Ectodermal cell (in vitro differentiated cells): ENCODE results near the gene ARHGDIB.

ENCODE experiments used
- H3K27ac ChIP-seq: 2 replicates; pipeline ENCODE4 v1.7.0; 2013; ENCODE audit warnings: mild to moderate bottlenecking, low read depth, low read length; ENCODE audit not compliant: insufficient read depth, poor library complexity, severe bottlenecking
- H3K27me3 ChIP-seq: 2 replicates; pipeline ENCODE4 v1.7.0; 2013; ENCODE audit warnings: mild to moderate bottlenecking, low read length; ENCODE audit not compliant: insufficient read depth, control insufficient read depth, poor library complexity, severe bottlenecking
- H3K36me3 ChIP-seq: one replicate; pipeline ENCODE4 v1.7.0; 2013; ENCODE audit warnings: low read length; ENCODE audit not compliant: control insufficient read depth, insufficient read depth
- H3K4me1 ChIP-seq: one replicate; pipeline ENCODE4 v1.7.0; 2013; ENCODE audit warnings: low read length; ENCODE audit not compliant: control insufficient read depth, insufficient read depth
- H3K4me3 ChIP-seq: 2 replicates; pipeline ENCODE4 v1.7.0; 2013; ENCODE audit warnings: low read depth, low read length, control low read depth; ENCODE audit not compliant: insufficient read depth
- H3K9me3 ChIP-seq: 2 replicates; pipeline ENCODE4 v1.7.0; 2013; ENCODE audit warnings: mild to moderate bottlenecking, low read length, moderate library complexity; ENCODE audit not compliant: control insufficient read depth
- WGBS, 2 experiments: methylation state at CpG; one replicate each; pipeline ENCODE4 v1.1.7; 2013; ENCODE audit warnings: missing lambda C conversion rate in 2 of 2; 5-methylcytosine and 5-hydroxymethylcytosine counted together

The ARHGDIB gene

GRCh38 chr12:14934511-14934910, 26.9 kb downstream of the ARHGDIB start:
- H3K4me3 ChIP-seq = no peak overlapping the region
- H3K4me1 ChIP-seq = no peaks in the 10 kb centered on the region
- no peaks in the 10 kb centered on the region for H3K27me3 ChIP-seq
- no peaks in the 10 kb centered on the region for H3K36me3 ChIP-seq
- 98 to 100% methylated on average over 1 to 2 of the region's 2 CpGs for WGBS, 2 experiments
- H3K9me3 ChIP-seq = no peaks in the 10 kb centered on the region
- no peak overlapping the region for H3K27ac ChIP-seq

GRCh38 chr12:14931791-14932560, 29.4 kb downstream of the ARHGDIB start:
- WGBS, 2 experiments = 94 to 96% methylated on average over 7 of the region's 7 CpGs
- H3K9me3 ChIP-seq = no peaks in the 10 kb centered on the region
- no peaks in the 10 kb centered on the region for H3K27me3 ChIP-seq
- H3K36me3 ChIP-seq = no peaks in the 10 kb centered on the region
- no peaks in the 10 kb centered on the region for H3K4me1 ChIP-seq
- no peak overlapping the region for H3K27ac ChIP-seq
- H3K4me3 ChIP-seq = no peak overlapping the region

- Histone ChIP-seq H3K27me3 (no peaks in the 10 kb centered on the region), H3K4me3 (no peak overlapping the region), H3K27ac (no peak overlapping the region), H3K9me3 (no peaks in the 10 kb centered on the region), H3K4me1 (no peaks in the 10 kb centered on the region), H3K36me3 (no peaks in the 10 kb centered on the region)
- 95 to 96% methylated on average over 4 of the region's 4 CpGs for WGBS, 2 experiments
Measured at GRCh38 chr12:14931359-14931758, 30.0 kb downstream of the ARHGDIB start.

GRCh38 chr12:14930299-14930698, 31.1 kb downstream of the ARHGDIB start:
- H3K9me3 ChIP-seq = no peaks in the 10 kb centered on the region
- no peak overlapping the region for H3K4me3 ChIP-seq
- no peaks in the 10 kb centered on the region for H3K36me3 ChIP-seq
- H3K4me1 ChIP-seq = no peaks in the 10 kb centered on the region
- H3K27ac ChIP-seq = no peak overlapping the region
- no peaks in the 10 kb centered on the region for H3K27me3 ChIP-seq

GRCh38 chr12:14928931-14929330, 32.5 kb downstream of the ARHGDIB start:
- Histone ChIP-seq H3K36me3 (no peaks in the 10 kb centered on the region), H3K4me3 (no peak overlapping the region), H3K9me3 (no peaks in the 10 kb centered on the region), H3K27ac (no peak overlapping the region), H3K27me3 (no peaks in the 10 kb centered on the region), H3K4me1 (no peaks in the 10 kb centered on the region)
- 88 to 90% methylated on average over 4 of the region's 4 CpGs for WGBS, 2 experiments

- Histone ChIP-seq H3K36me3 (no peaks in the 10 kb centered on the region), H3K4me3 (no peak overlapping the region), H3K9me3 (no peaks in the 10 kb centered on the region), H3K4me1 (no peaks in the 10 kb centered on the region), H3K27me3 (no peaks in the 10 kb centered on the region), H3K27ac (no peak overlapping the region)
- WGBS, 2 experiments = 89 to 92% methylated on average over 1 of the region's 3 CpGs
Measured at GRCh38 chr12:14927267-14927666, 34.1 kb downstream of the ARHGDIB start.

DNA sequence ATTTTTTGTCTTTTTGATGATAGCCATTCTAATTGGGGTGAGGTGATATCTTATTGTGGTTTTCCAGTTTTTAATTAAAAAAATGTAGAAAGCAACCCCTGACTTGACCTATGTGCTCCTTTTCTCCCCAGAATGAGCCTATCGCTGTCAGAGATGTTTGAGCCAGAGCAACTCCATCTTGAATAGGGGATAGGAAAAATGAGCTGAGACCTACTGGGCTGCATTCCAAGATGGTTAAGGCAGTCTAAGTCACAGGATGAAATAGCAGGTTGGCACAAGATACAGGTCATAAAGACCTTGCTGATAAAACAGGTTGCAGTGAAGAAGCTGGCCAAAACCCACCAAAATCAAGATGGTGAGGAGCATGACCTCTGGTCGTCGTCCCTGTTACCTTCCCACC, 36.9 kb downstream of the ARHGDIB start:
- Histone ChIP-seq H3K36me3 (no peaks in the 10 kb centered on the region), H3K27ac (no peak overlapping the region), H3K27me3 (no peaks in the 10 kb centered on the region), H3K9me3 (no peaks in the 10 kb centered on the region), H3K4me1 (no peaks in the 10 kb centered on the region), H3K4me3 (no peak overlapping the region)
- 85 to 95% methylated on average over 3 of the region's 3 CpGs for WGBS, 2 experiments

DNA sequence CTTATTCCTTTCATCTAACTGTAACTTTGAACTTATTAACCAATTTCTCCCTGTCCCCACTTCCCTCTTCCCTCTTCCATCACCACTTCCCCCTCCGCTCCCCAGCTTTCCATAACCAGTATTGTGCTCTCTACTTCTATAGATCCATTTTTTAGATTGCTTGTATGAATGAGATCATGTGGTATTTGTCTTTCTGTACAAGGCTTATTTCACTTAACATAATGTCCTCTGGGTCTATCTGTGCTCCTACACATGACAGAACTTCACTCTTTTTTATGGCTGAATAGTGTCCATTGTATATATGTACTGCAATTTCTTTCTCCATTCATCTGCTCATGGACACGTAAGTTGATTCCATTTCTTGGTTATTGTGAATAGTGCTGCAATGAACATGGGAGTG, 37.5 kb downstream of the ARHGDIB start:
- Histone ChIP-seq H3K4me1 (no peaks in the 10 kb centered on the region), H3K9me3 (no peaks in the 10 kb centered on the region), H3K27me3 (no peaks in the 10 kb centered on the region), H3K36me3 (no peaks in the 10 kb centered on the region), H3K4me3 (no peak overlapping the region), H3K27ac (no peak overlapping the region)
- WGBS, 2 experiments = 94 to 100% methylated on average over 2 of the region's 2 CpGs

GRCh38 chr12:14921218-14921617, 40.2 kb downstream of the ARHGDIB start:
- WGBS, 2 experiments = 94 to 96% methylated on average over 2 of the region's 2 CpGs
- no peak overlapping the region for H3K27ac ChIP-seq
- H3K4me3 ChIP-seq = no peak overlapping the region
- H3K4me1 ChIP-seq = no peaks in the 10 kb centered on the region
- no peaks in the 10 kb centered on the region for H3K36me3 ChIP-seq
- H3K27me3 ChIP-seq = no peaks in the 10 kb centered on the region
- H3K9me3 ChIP-seq = no peaks in the 10 kb centered on the region

DNA sequence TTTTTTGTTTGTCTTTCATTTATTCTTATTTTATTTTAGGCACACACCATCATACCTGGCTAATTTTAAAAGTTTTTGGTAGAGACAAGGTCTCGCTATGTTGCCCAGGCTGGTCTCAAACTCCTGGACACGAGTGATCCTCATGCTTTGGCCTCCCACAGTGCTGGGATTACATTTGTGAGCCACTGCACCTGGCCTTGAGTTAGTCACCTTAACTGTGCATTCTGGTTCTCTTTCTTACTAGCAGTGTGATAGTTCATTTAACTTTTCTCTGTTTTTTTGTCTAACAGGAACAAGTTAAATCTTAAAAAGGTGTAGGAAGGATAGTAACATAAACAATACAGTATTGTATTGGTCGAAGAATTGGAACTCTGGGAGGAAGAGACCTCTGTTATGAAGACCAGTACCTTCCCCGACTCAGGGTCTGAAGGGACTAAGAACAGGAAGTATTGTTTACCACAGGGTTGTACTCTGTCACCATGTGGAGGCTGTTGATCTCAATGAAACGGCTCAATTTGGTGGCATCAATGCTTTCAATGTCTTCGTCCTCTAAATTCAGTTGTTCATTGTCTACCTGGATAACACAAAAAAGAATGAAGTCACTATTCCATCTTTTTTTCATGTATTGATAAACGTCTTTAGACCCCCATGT, 40.8 kb downstream of the ARHGDIB start:
- Histone ChIP-seq H3K27me3 (no peaks in the 10 kb centered on the region), H3K4me3 (no peak overlapping the region), H3K27ac (no peak overlapping the region), H3K36me3 (no peaks in the 10 kb centered on the region), H3K9me3 (no peaks in the 10 kb centered on the region), H3K4me1 (no peaks in the 10 kb centered on the region)
- WGBS, 2 experiments = 85 to 86% methylated on average over 7 of the region's 7 CpGs
